H7 (cell line): Measurements from ENCODE around the gene ZBTB48. TPM values are rescaled to one million over a fixed set of nuclear protein-coding genes. Genes with fewer than 3 reads are reported as not detected.
"Not testable (repeated sequence)": the region's sequence is repeated elsewhere in the genome, so short reads cannot be mapped to it uniquely, and the experiment has no call there.

Experiments used
- DNase-seq: peaks from one replicate; pipeline ENCODE4 v3.0.0; 2012
- H3K27me3 ChIP-seq: 2 replicates; pipeline ENCODE4 v1.6.0; 2011; ENCODE audit warnings: mild to moderate bottlenecking, low read length; ENCODE audit not compliant: control insufficient read depth, insufficient read depth
- H3K36me3 ChIP-seq: replicated peaks from 2 replicates; pipeline ENCODE4 v1.5.1; 2011; ENCODE audit warnings: low read length; ENCODE audit not compliant: control insufficient read depth, insufficient read depth
- H3K4me3 ChIP-seq: 2 replicates; pipeline ENCODE4 v1.5.1; 2011; ENCODE audit warnings: low read depth, mild to moderate bottlenecking, control low read depth, low read length, moderate library complexity; ENCODE audit not compliant: insufficient read depth
- total RNA-seq: library from RNA; depleted of rRNA; stranded (reverse); fragments of >200 nt; shearing (Covaris generic); gene quantifications from 2 replicates; pipeline ENCODE4 v1.2.3, GENCODE V29; 2014

The ZBTB48 gene
- total RNA-seq, 1 experiment from 2014 or later, result 40.4 TPM

GRCh38 chr1:6557597-6557996 lies 22.2 kb upstream of the ZBTB48 start:
- H3K4me3 ChIP-seq, result no peak overlapping the region
- H3K36me3 ChIP-seq, result no peaks in the 10 kb centered on the region
- DNase-seq, result no peak
- H3K27me3 ChIP-seq, result no peaks in the 10 kb centered on the region

GRCh38 chr1:6559161-6559560 lies 20.6 kb upstream of the ZBTB48 start:
- not testable (repeated sequence) for H3K4me3 ChIP-seq, H3K36me3 ChIP-seq, DNase-seq, H3K27me3 ChIP-seq

GRCh38 chr1:6560267-6560666 lies 19.5 kb upstream of the ZBTB48 start:
- Histone ChIP-seq H3K36me3 (no peaks in the 10 kb centered on the region), H3K4me3 (no peak overlapping the region), H3K27me3 (peaks cover 2% of the 10 kb centered on the region; the same call in 1 of the 2 replicates)
- DNase-seq, result no peak

GRCh38 chr1:6569033-6569432 lies 10.8 kb upstream of the ZBTB48 start:
- H3K36me3 ChIP-seq, result no peaks in the 10 kb centered on the region
- DNase-seq, result no peak
- no peak overlapping the region for H3K4me3 ChIP-seq
- peaks cover 9% of the 10 kb centered on the region; the same call in 1 of the 2 replicates for H3K27me3 ChIP-seq

- Histone ChIP-seq H3K36me3 (no peaks in the 10 kb centered on the region), H3K27me3 (peaks cover 8% of the 10 kb centered on the region; the same call in 1 of the 2 replicates), H3K4me3 (no peak overlapping the region)
- no peak for DNase-seq
Observed at GRCh38 chr1:6570100-6570499, 9.7 kb upstream of the ZBTB48 start.

- H3K36me3 ChIP-seq, result no peaks in the 10 kb centered on the region
- H3K27me3 ChIP-seq, result peaks cover 8% of the 10 kb centered on the region; the same call in 1 of the 2 replicates
- H3K4me3 ChIP-seq, result no peak overlapping the region
- no peak for DNase-seq
Observed at GRCh38 chr1:6570987-6571386, 8.8 kb upstream of the ZBTB48 start.

- Histone ChIP-seq H3K27me3 (peaks cover 8% of the 10 kb centered on the region; the same call in 1 of the 2 replicates), H3K4me3 (no peak overlapping the region), H3K36me3 (no peaks in the 10 kb centered on the region)
- peak; percentile 57 for DNase-seq
Observed at GRCh38 chr1:6572653-6573383, 7.0 kb upstream of the ZBTB48 start.

GRCh38 chr1:6574025-6574620 lies 5.7 kb upstream of the ZBTB48 start:
- peaks cover 8% of the 10 kb centered on the region; the same call in 1 of the 2 replicates for H3K27me3 ChIP-seq
- H3K36me3 ChIP-seq, result no peaks in the 10 kb centered on the region
- no peak overlapping the region for H3K4me3 ChIP-seq
- DNase-seq, result peak; percentile 58

GRCh38 chr1:6574818-6575217 lies 5.0 kb upstream of the ZBTB48 start:
- H3K27me3 ChIP-seq, result peaks cover 6% of the 10 kb centered on the region; the same call in 1 of the 2 replicates
- H3K4me3 ChIP-seq, result no peak overlapping the region

GRCh38 chr1:6577831-6578525 lies 1.8 kb upstream of the ZBTB48 start:
- peak; percentile 41 for DNase-seq
- no peaks in the 10 kb centered on the region; the same call in none of the 2 replicates for H3K36me3 ChIP-seq
- H3K4me3 ChIP-seq, result no peak overlapping the region
- H3K27me3 ChIP-seq, result no peaks in the 10 kb centered on the region

More at GRCh38 chr1:6574818-6575217, 5.0 kb upstream of the ZBTB48 start:
- no peaks in the 10 kb centered on the region for H3K36me3 ChIP-seq
- peak; percentile 43 for DNase-seq

GRCh38 chr1:6578624-6579373 lies 995 bp upstream of the ZBTB48 start:
- no peaks in the 10 kb centered on the region; the same call in none of the 2 replicates for H3K36me3 ChIP-seq
- H3K4me3 ChIP-seq, result no peak overlapping the region
- no peaks in the 10 kb centered on the region for H3K27me3 ChIP-seq
- DNase-seq, result peak; percentile 60

- no peak for DNase-seq
- H3K27me3 ChIP-seq, result no peaks in the 10 kb centered on the region
- H3K36me3 ChIP-seq, result no peaks in the 10 kb centered on the region; the same call in none of the 2 replicates
- H3K4me3 ChIP-seq, result peak overlapping the region; percentile 97
Observed at GRCh38 chr1:6580119-6580592, 362 bp downstream of the ZBTB48 start.

- Histone ChIP-seq H3K36me3 (no peaks in the 10 kb centered on the region; the same call in none of the 2 replicates), H3K27me3 (no peaks in the 10 kb centered on the region), H3K4me3 (peak overlapping the region; percentile 97)
- DNase-seq, result peak; percentile 71
Observed at GRCh38 chr1:6580593-6581409, 1.0 kb downstream of the ZBTB48 start.
